ENCODE measurements around the gene GRM4.
A peak's percentile ranks its signal among the peaks of the same experiment; 100 is the strongest.
"Not testable (repeated sequence)": the region's sequence is repeated elsewhere in the genome, so short reads cannot be mapped to it uniquely, and the experiment has no call there.

Gene GRM4

DNA sequence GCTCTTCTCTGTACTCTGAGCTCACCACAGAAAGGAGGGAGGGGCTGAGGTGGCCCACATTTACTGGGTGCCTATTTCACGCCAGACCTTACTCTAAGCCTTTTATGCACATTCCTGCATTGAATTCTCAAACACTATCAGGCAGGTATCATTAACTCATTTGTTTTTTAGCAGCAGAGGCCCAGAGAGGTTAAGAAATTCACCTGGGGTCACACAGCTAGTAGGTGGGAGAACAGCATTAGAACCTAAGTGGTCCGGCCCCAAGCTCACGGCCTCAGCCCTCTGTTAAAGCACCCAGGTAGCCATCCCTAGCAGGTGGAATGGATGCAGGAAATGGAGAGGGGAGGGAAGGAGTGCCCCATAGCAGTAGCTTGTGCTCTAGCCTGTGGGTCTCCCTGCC, 84.5 kb downstream of the GRM4 start:
- DNase-seq, result no peak

GRCh38 chr6:34059914-34060313, 86.0 kb downstream of the GRM4 start:
- DNase-seq, result no peak

DNA sequence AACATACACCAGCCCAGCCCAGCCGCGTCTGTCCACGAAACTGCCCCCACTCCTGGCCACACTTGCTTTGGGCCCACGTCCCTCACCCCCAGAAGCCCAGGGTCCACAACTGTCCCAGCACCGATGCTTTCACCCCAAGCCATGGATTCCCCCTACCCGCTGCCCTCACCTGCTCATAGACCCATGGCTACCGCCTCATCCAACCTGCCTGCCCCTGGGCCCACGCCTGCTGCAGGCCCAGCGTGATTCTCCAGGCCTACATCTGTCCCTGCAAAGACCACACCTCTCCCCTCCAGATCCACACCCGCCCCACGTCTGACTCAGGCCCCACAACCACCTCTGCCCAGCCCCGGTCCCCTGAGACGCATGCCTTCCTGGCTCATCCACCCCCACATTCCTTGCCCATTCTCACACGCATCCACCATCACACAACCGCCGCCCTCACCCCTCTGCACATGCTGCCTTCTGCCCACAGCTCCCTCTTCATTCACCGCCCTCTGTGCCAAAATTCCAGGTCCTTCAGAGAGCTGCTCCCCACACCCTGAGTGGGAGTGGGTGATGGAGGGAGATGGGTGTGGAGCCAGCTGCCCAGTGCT, 86.7 kb downstream of the GRM4 start:
- no peak for DNase-seq

DNA sequence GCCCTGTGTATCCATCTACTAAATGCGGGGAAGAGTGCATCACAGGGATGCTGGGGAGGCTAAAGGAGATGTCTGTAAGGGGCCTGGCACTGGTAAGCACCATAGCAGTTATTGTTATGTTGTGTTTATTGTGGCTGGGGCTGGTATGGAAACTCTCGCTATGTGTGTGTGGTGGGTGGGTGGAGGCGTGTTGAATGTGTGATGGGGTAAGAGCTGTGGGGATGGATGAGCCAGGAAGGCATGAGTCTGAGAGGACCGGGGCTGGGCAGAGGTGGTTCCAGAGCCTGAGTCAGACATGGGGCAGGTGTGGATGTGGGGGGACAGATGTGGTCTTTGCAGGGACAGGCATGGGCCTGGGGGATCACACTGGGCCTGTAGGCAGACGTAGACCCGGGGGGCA, 88.1 kb downstream of the GRM4 start:
- no peak for DNase-seq

GRCh38 chr6:34057191-34057590, 88.7 kb downstream of the GRM4 start:
- DNase-seq, result no peak

DNA sequence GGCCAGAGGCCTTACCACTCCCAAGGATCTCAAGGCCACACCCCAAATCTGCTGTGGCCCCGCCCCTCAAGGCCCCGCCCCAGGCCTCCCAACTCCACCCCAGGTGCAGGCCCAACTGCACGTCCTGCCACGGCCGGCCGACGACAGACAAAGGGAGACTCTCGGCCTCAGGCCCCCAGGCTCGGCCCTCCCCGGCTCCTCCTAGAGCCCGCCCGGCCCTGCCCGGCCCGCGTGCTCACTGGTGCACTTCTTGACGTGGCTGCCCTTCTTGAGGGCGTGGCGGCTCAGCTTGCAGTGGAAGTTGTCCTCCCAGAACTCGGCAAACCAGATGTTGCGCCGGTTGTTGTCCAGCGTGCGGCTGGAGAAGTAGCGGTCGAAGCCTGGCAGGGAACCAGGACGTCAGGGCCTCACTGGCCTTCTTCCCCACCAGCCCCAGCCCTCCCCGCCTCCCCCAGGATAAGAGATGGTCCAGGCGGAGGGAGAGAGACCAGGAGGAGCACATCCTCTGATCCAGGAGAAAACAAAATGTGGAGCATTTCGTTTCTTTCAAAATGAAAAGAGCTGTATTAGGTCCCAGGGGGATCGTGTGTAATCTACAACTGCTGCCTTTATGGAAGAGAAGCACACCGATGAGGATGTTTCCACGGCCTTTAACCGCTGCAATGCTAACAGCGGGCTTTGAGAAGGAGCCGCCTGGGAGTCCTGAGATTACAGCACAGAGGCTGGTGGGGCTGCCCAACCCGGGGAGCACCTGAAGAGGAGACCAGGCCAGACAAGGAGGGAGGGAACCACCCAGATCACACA, 89.4 kb downstream of the GRM4 start:
- DNase-seq, result no peak

- DNase-seq, result peak; percentile 35 to 67
Measured at GRCh38 chr6:34055223-34055933, 90.5 kb downstream of the GRM4 start.

GRCh38 chr6:34053721-34054120, 92.2 kb downstream of the GRM4 start:
- no peak for DNase-seq

GRCh38 chr6:34052918-34053608, 92.8 kb downstream of the GRM4 start:
- DNase-seq, result no peak

GRCh38 chr6:34052071-34052825, 93.6 kb downstream of the GRM4 start:
- DNase-seq, result no peak

GRCh38 chr6:34051331-34051919, 94.5 kb downstream of the GRM4 start:
- DNase-seq, result no peak

- DNase-seq, result no peak
Measured at GRCh38 chr6:34050691-34051090, 95.2 kb downstream of the GRM4 start.

- no peak for DNase-seq
Measured at GRCh38 chr6:34049395-34050342, 96.2 kb downstream of the GRM4 start.

DNA sequence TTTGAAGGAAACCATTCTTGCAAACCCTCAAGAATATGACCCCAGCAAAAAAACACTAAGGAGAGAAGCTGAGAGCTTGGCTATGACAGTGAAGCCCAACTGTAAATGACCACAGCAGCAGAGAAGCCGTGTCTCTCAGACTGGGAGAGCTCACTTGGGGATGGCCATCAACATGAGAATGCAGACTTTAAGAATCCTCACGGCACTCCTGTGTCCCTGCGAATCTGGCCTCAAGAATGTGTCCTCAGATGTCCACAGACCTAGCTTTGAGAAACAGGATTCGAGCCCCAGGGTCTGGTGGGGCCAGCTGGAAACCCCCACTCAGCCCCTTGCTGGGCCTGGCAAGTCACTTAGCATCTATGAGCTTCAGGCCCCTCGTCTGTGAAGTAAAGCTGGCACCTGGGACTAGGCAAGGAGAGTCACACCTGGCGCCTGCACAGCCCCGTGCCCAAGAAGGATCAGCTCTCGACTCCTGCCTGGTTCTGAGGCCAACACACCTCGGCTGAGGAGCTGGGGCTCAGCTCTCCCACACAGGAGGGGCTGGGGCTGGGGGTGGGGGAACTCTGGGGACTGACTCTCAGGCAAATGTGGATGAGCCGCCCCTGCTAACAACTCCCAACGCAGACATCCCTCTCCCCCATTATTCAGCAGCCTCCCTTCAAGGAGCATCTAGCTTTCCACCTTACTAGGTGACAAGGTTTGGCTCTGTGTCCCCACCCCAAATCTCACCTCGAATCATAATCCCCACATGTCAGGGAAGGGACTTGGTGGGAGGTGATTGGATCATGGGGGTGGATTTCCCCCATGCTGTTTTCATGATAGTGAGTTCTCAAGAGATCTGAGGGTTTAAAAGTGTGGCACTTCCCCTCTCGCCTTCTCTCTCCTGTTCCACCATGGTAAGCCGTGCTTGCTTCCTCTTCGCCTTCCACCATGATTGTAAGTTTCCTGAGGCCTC, 97.7 kb downstream of the GRM4 start:
- no peak for DNase-seq

- no peak for DNase-seq
Measured at GRCh38 chr6:34046617-34047016, 99.3 kb downstream of the GRM4 start.

GRCh38 chr6:34045771-34046170, 100.1 kb downstream of the GRM4 start:
- DNase-seq, result no peak

DNA sequence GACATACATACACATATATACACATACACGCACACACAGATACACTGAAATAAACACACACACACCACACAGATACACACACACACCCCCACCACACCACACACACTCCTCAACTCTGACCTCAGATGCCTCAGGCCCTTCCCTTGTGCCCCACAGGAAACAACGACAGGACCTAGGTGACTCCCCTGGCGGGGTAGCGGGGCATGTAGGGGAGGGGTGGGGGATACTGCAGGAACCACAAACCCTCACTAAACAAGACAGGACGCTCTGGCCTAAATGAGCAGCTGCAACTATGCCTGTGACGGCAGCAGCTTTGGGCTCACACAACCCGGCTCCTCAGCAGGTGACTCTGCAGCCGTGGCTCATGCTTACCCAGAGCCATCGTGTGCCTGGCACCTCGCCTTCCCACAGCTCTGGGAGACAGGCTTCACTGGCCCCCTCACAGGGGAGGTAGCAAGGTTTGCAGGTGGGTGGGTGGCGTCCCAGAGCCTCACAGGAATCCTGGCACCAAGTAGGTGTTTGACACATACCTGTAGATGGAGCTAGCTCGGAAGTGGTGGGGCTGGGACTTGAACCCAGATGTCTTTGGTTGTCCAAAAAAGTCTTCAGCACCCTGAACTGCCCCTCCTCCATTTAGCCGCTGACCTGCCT, 100.8 kb downstream of the GRM4 start:
- DNase-seq, result no peak

DNA sequence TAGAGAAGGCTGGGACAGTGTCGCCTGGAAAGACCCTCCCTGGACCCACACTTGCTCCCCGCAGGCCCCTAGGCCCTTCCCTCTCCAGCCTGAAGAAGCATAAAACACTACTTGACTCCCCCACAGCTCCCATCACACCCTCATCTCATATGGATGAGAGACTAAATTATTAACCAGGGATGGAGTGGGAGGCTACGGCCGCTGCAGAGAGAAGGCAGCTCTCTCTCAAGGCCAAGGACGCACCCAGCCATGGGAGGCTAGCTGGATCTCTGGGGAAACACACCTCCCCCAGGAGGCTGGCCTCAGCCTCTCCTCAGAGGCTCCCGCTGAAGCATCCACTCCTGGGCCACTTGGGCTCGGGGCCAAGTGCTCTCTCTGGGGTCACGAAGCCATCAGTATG, 102.5 kb downstream of the GRM4 start:
- no peak for DNase-seq

GRCh38 chr6:34041998-34042397, 103.9 kb downstream of the GRM4 start:
- not testable (repeated sequence) for DNase-seq
